Ishikawa (cell line): Measurements from ENCODE around the gene NR2F2.

Source experiments
- CEBPB ChIP-seq: IDR thresholded peaks from 2 replicates; pipeline ENCODE4 v1.6.1; 2012
- CREB1 ChIP-seq: IDR thresholded peaks from 2 replicates; pipeline ENCODE4 v1.6.1; 2012; ENCODE audit warnings: low read depth
- EGR1 ChIP-seq: IDR thresholded peaks from 2 replicates; pipeline ENCODE4 v1.6.1; 2012
- EP300 ChIP-seq: IDR thresholded peaks from 2 replicates; pipeline ENCODE4 v1.6.1; 2012; ENCODE audit warnings: borderline replicate concordance
- MAX ChIP-seq: IDR thresholded peaks from 2 replicates; pipeline ENCODE4 v1.6.1; 2012
- NFIC ChIP-seq: IDR thresholded peaks from 2 replicates; pipeline ENCODE4 v1.6.1; 2012
- RAD21 ChIP-seq: IDR thresholded peaks from 2 replicates; pipeline ENCODE4 v1.6.1; 2012; ENCODE audit warnings: low read depth
- REST ChIP-seq: IDR thresholded peaks from 2 replicates; pipeline ENCODE4 v1.6.1; 2012; ENCODE audit warnings: low read depth, mild to moderate bottlenecking
- TAF1 ChIP-seq: IDR thresholded peaks from 2 replicates; pipeline ENCODE4 v1.6.1; 2012; ENCODE audit warnings: low read depth, mild to moderate bottlenecking
- TCF12 ChIP-seq: IDR thresholded peaks from 2 replicates; pipeline ENCODE4 v1.6.1; 2012; ENCODE audit warnings: low read depth
- USF1 ChIP-seq: IDR thresholded peaks from 2 replicates; pipeline ENCODE4 v1.6.1; 2012
- YY1 ChIP-seq: IDR thresholded peaks from 2 replicates; pipeline ENCODE4 v1.6.1; 2012; ENCODE audit warnings: low read depth
- ZBTB7A ChIP-seq: IDR thresholded peaks from 2 replicates; pipeline ENCODE4 v1.6.1; 2012; ENCODE audit warnings: low read depth

- TF ChIP-seq MAX (no peak), EP300 (no peak), REST (no peak), CEBPB (no peak), TAF1 (no peak), TCF12 (no peak), RAD21 (no peak), NFIC (no peak), CREB1 (no peak), USF1 (no peak), YY1 (no peak), EGR1 (no peak), ZBTB7A (no peak)
These were observed 19.6 kb downstream of the NR2F2 start for GRCh38 chr15:96349857-96350720.
